Osteoblast (primary cell): ENCODE data around the gene SLC12A7. TPM values are rescaled to one million over a fixed set of nuclear protein-coding genes. Genes with fewer than 3 reads are reported as not detected.

Experiments used
- DNase-seq: peaks from one replicate; pipeline ENCODE4 v3.0.0; 2011; ENCODE audit warnings: low spot score, mixed read lengths; ENCODE audit not compliant: insufficient read length; ENCODE audit errors: missing footprints
- H2AFZ ChIP-seq: 2 replicates; pipeline ENCODE4 v1.6.0; 2011; ENCODE audit warnings: mild to moderate bottlenecking, low read length
- H3K27ac ChIP-seq: 2 replicates; pipeline ENCODE4 v1.5.1; 2011; ENCODE audit warnings: mild to moderate bottlenecking, low read depth, low read length, moderate library complexity
- H3K27me3 ChIP-seq: 2 replicates; pipeline ENCODE4 v1.6.0; 2012; ENCODE audit warnings: mild to moderate bottlenecking, control low read depth, inconsistent platforms, low read length, moderate library complexity; ENCODE audit not compliant: insufficient read depth
- H3K36me3 ChIP-seq: 2 replicates; pipeline ENCODE4 v1.5.1; 2011; ENCODE audit warnings: mild to moderate bottlenecking, low read length, control low read depth, moderate library complexity; ENCODE audit not compliant: insufficient read depth
- H3K4me1 ChIP-seq: 2 replicates; pipeline ENCODE4 v1.5.1; 2011; ENCODE audit warnings: mild to moderate bottlenecking, low read length, control low read depth, moderate library complexity; ENCODE audit not compliant: insufficient read depth
- H3K4me2 ChIP-seq: 2 replicates; pipeline ENCODE4 v1.6.0; 2011; ENCODE audit warnings: mild to moderate bottlenecking, low read length; ENCODE audit not compliant: insufficient read depth
- H3K4me3 ChIP-seq: fragments of 200-600 bp; sonication (generic); 3 replicates; pipeline ENCODE4 v1.5.1; 2012; ENCODE audit warnings: mild to moderate bottlenecking, low read length, inconsistent platforms; ENCODE audit not compliant: insufficient read depth
- H3K79me2 ChIP-seq: 2 replicates; pipeline ENCODE4 v1.6.0; 2012; ENCODE audit warnings: mild to moderate bottlenecking, low read length, control low read depth, inconsistent platforms; ENCODE audit not compliant: insufficient read depth
- H3K9me3 ChIP-seq: 2 replicates; pipeline ENCODE4 v1.5.1; 2011; ENCODE audit warnings: low read depth, low read length, control low read depth
- H4K20me1 ChIP-seq: 2 replicates; pipeline ENCODE4 v1.6.0; 2012; ENCODE audit warnings: mild to moderate bottlenecking, low read length, control low read depth; ENCODE audit not compliant: insufficient read depth
- total RNA-seq: library from RNA; depleted of rRNA; stranded (reverse); fragments of >200 nt; gene quantifications from 2 replicates; pipeline ENCODE4 v1.2.3, GENCODE V29; 2012
- TF ChIP-seq, protein P1 (sequence below): IDR thresholded peaks from 2 replicates; pipeline ENCODE4 v1.5.1; 2011; ENCODE audit warnings: mild to moderate bottlenecking, low read depth, low read length, moderate library complexity; ENCODE audit errors: extremely low read depth

SLC12A7 gene
- total RNA-seq, 1 donor: 6.9 TPM

- TF ChIP-seq, protein P1, sequence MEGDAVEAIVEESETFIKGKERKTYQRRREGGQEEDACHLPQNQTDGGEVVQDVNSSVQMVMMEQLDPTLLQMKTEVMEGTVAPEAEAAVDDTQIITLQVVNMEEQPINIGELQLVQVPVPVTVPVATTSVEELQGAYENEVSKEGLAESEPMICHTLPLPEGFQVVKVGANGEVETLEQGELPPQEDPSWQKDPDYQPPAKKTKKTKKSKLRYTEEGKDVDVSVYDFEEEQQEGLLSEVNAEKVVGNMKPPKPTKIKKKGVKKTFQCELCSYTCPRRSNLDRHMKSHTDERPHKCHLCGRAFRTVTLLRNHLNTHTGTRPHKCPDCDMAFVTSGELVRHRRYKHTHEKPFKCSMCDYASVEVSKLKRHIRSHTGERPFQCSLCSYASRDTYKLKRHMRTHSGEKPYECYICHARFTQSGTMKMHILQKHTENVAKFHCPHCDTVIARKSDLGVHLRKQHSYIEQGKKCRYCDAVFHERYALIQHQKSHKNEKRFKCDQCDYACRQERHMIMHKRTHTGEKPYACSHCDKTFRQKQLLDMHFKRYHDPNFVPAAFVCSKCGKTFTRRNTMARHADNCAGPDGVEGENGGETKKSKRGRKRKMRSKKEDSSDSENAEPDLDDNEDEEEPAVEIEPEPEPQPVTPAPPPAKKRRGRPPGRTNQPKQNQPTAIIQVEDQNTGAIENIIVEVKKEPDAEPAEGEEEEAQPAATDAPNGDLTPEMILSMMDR: no peak
- Histone ChIP-seq H4K20me1 (no peaks in the 10 kb centered on the region), H3K4me1 (no peaks in the 10 kb centered on the region), H3K36me3 (no peaks in the 10 kb centered on the region), H3K79me2 (no peaks in the 10 kb centered on the region), H3K4me2 (no peak overlapping the region), H3K27me3 (peaks cover 25% of the 10 kb centered on the region), H2AFZ (no peak overlapping the region), H3K9me3 (no peaks in the 10 kb centered on the region), H3K4me3 (no peak overlapping the region), H3K27ac (no peak overlapping the region)
- DNase-seq: no peak
Observed at GRCh38 chr5:1120236-1120999, 8.6 kb upstream of the SLC12A7 start.

GRCh38 chr5:1119312-1119831 lies 7.5 kb upstream of the SLC12A7 start:
- H3K36me3 ChIP-seq: no peaks in the 10 kb centered on the region
- TF ChIP-seq, protein P1: no peak
- no peak overlapping the region for H3K27ac ChIP-seq
- H3K9me3 ChIP-seq: no peaks in the 10 kb centered on the region
- no peaks in the 10 kb centered on the region for H3K4me1 ChIP-seq
- no peak overlapping the region for H3K4me2 ChIP-seq
- no peak for DNase-seq
- no peaks in the 10 kb centered on the region for H3K79me2 ChIP-seq
- H3K27me3 ChIP-seq: peaks cover 19% of the 10 kb centered on the region
- H2AFZ ChIP-seq: no peak overlapping the region
- no peaks in the 10 kb centered on the region for H4K20me1 ChIP-seq
- H3K4me3 ChIP-seq: no peak overlapping the region

GRCh38 chr5:1118738-1119137 lies 6.9 kb upstream of the SLC12A7 start:
- no peaks in the 10 kb centered on the region for H4K20me1 ChIP-seq
- TF ChIP-seq, protein P1: no peak
- no peak for DNase-seq
- no peaks in the 10 kb centered on the region for H3K79me2 ChIP-seq
- H2AFZ ChIP-seq: no peak overlapping the region
- no peak overlapping the region for H3K27ac ChIP-seq
- no peak overlapping the region for H3K4me3 ChIP-seq
- no peaks in the 10 kb centered on the region for H3K36me3 ChIP-seq
- no peaks in the 10 kb centered on the region for H3K9me3 ChIP-seq
- no peaks in the 10 kb centered on the region for H3K4me1 ChIP-seq
- H3K4me2 ChIP-seq: no peak overlapping the region
- H3K27me3 ChIP-seq: peaks cover 13% of the 10 kb centered on the region

GRCh38 chr5:1118231-1118698 lies 6.4 kb upstream of the SLC12A7 start:
- Histone ChIP-seq H3K79me2 (no peaks in the 10 kb centered on the region), H3K4me3 (no peak overlapping the region)
- DNase-seq: no peak

More at GRCh38 chr5:1118231-1118698, 6.4 kb upstream of the SLC12A7 start:
- H3K36me3 ChIP-seq: no peaks in the 10 kb centered on the region
- no peaks in the 10 kb centered on the region for H3K4me1 ChIP-seq
- no peak overlapping the region for H3K27ac ChIP-seq
- no peaks in the 10 kb centered on the region for H3K9me3 ChIP-seq
- TF ChIP-seq, protein P1: no peak
- no peaks in the 10 kb centered on the region for H4K20me1 ChIP-seq
- peaks cover 9% of the 10 kb centered on the region for H3K27me3 ChIP-seq
- no peak overlapping the region for H3K4me2 ChIP-seq
- H2AFZ ChIP-seq: no peak overlapping the region
